COLO668 (cell line): Measurements from ENCODE around the gene CHMP1A.

Experiments used
- DNase-seq: peaks from one replicate; lab custom pipeline; 2025; ENCODE audit not compliant: unreplicated experiment; lab: John Stamatoyannopoulos, UW

The CHMP1A gene

GRCh38 chr16:89624777-89625761 is 32.4 kb downstream of the CHMP1A start:
- DNase-seq: no peak

- no peak for DNase-seq
These were observed 33.8 kb downstream of the CHMP1A start for GRCh38 chr16:89623511-89624261.

- DNase-seq: no peak
These were observed 35.7 kb downstream of the CHMP1A start for GRCh38 chr16:89621698-89622409.

GRCh38 chr16:89621136-89621697 is 36.3 kb downstream of the CHMP1A start:
- DNase-seq: no peak

- DNase-seq: no peak
These were observed 37.1 kb downstream of the CHMP1A start for GRCh38 chr16:89620406-89620841.

- no peak for DNase-seq
These were observed 37.7 kb downstream of the CHMP1A start for GRCh38 chr16:89619840-89620239.

- no peak for DNase-seq
These were observed 39.2 kb downstream of the CHMP1A start for GRCh38 chr16:89618109-89618998.

- DNase-seq: no peak
These were observed 40.5 kb downstream of the CHMP1A start for GRCh38 chr16:89617036-89617435.

- DNase-seq: no peak
These were observed 40.9 kb downstream of the CHMP1A start for GRCh38 chr16:89616623-89617022.

- peak; percentile 33 for DNase-seq
These were observed 41.9 kb downstream of the CHMP1A start for GRCh38 chr16:89615596-89616090.

GRCh38 chr16:89615176-89615575 is 42.3 kb downstream of the CHMP1A start:
- no peak for DNase-seq

- no peak for DNase-seq
These were observed 43.5 kb downstream of the CHMP1A start for GRCh38 chr16:89613954-89614459.

GRCh38 chr16:89613231-89613953 is 44.1 kb downstream of the CHMP1A start, which contains the start of gene DPEP1:
Gene DPEP1, plus strand, starts transcription at chr16:89613642. Its CDS starts 16,769 bp downstream, at chr16:89630411.
- DNase-seq: peak; percentile 21

- no peak for DNase-seq
These were observed 44.9 kb downstream of the CHMP1A start for GRCh38 chr16:89612415-89613166.

- DNase-seq: no peak
These were observed 47.4 kb downstream of the CHMP1A start for GRCh38 chr16:89610108-89610453.

- no peak for DNase-seq
These were observed 49.4 kb downstream of the CHMP1A start for GRCh38 chr16:89607937-89608740.

- no peak for DNase-seq
These were observed 50.1 kb downstream of the CHMP1A start for GRCh38 chr16:89607453-89607852.
